ENCODE results near the gene SERPINF2. TPM values are rescaled to one million over a fixed set of nuclear protein-coding genes. Genes with fewer than 3 reads are reported as not detected.

SERPINF2 gene
- total and polyA plus RNA-seq, 2 donors (not counting 1 experiment from before 2014, with no cell fraction given) = 0.06 to 0.17 TPM

DNA sequence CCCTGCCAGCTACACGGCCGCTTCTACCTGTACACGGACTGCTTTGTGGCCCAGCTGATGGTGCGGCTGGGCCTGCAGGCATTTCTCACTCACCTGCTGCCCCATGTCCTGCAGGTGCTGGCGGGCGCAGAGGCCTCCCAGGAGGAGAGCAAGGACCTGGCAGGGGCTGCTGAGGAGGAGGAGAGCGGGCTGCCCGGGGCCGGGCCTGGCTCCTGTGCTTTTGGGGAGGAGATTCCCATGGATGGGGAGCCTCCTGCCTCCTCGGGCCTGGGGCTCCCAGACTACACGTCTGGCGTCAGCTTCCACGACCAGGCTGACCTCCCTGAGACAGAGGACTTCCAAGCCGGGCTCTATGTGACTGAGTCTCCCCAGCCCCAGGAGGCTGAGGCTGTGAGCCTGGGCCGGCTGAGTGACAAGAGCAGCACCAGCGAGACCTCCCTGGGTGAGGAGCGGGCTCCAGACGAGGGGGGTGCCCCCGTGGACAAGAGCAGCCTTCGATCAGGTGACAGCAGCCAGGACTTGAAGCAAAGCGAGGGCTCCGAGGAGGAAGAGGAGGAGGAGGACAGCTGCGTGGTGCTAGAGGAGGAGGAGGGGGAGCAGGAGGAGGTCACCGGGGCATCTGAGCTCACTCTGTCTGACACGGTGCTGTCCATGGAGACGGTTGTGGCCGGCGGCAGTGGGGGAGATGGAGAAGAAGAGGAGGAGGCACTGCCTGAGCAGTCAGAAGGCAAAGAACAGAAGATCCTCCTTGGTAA lies 14.6 kb upstream of the SERPINF2 start:
- peaks cover 17% of the 10 kb centered on the region for H3K36me3 ChIP-seq (ENCODE audit: control insufficient read depth, insufficient read depth, low read length)
- H3K9me3 ChIP-seq (ENCODE audit: control insufficient read depth, insufficient read depth, low read depth, low read length) = no peaks in the 10 kb centered on the region
- H3K9ac ChIP-seq (ENCODE audit: insufficient read depth, low read length) = no peak overlapping the region
- no peak overlapping the region for H2AFZ ChIP-seq (ENCODE audit: low read length)
- H3K79me2 ChIP-seq (ENCODE audit: control insufficient read depth, insufficient read depth, low read length) = peaks cover 5% of the 10 kb centered on the region
- H3K4me3 ChIP-seq (replicated peaks in 1 of 4; ENCODE audit: control extremely low read depth in 1 of 4, insufficient read depth in 1 of 4, low read depth in 3 of 4, low read length in 4 of 4) = no peak overlapping the region
- no peak for DNase-seq (ENCODE audit: low read depth in 2 of 2)
- no peak overlapping the region for H3K27ac ChIP-seq (ENCODE audit: insufficient read depth, low read length)
- no peak overlapping the region for H3K4me2 ChIP-seq (ENCODE audit: extremely low read depth, insufficient read depth, low read length)
- no peaks in the 10 kb centered on the region for H4K20me1 ChIP-seq (ENCODE audit: control insufficient read depth, extremely low read depth, insufficient read depth, low read length)
- H3K27me3 ChIP-seq (ENCODE audit: control insufficient read depth, insufficient read depth, low read length) = no peaks in the 10 kb centered on the region
- H3K4me1 ChIP-seq (ENCODE audit: control insufficient read depth, extremely low read depth, insufficient read depth, low read length) = peaks cover 12% of the 10 kb centered on the region
- no peak for TF ChIP-seq CTCF (conservative IDR thresholded peaks at IDR 0.05 in 1 of 2, IDR thresholded peaks at IDR 0.05 in 1 of 2; ENCODE audit: low read depth in 1 of 2, low read length in 2 of 2)
- no peak for TF ChIP-seq EZH2 (IDR thresholded peaks at IDR 0.05; ENCODE audit: low read length, missing control alignments)

DNA sequence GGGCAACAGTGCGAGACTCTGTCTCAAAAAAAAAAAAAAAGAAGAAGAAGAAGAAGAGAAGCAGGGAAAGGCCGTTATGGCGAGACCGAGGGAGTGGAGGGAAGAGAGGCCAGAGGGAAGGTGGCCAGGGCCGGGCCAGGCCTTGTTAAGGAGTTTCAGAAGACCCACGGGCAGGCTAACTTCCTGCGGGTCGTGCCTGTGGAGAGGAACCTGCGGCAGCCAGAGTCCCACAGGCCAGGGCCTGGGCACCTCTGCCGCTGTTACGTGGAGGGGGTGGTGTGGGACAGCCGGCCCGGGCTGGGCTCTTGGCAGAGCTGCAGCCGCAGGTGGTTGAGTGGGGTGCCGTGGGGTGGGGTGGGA lies 12.7 kb upstream of the SERPINF2 start:
- Histone ChIP-seq H3K36me3 (ENCODE audit: control insufficient read depth, insufficient read depth, low read length) (peaks cover 26% of the 10 kb centered on the region), H3K9me3 (ENCODE audit: control insufficient read depth, insufficient read depth, low read depth, low read length) (no peaks in the 10 kb centered on the region), H4K20me1 (ENCODE audit: control insufficient read depth, extremely low read depth, insufficient read depth, low read length) (no peaks in the 10 kb centered on the region), H3K4me1 (ENCODE audit: control insufficient read depth, extremely low read depth, insufficient read depth, low read length) (peaks cover 12% of the 10 kb centered on the region), H3K4me2 (ENCODE audit: extremely low read depth, insufficient read depth, low read length) (peak overlapping the region; percentile 44), H3K9ac (ENCODE audit: insufficient read depth, low read length) (no peak overlapping the region), H3K27ac (ENCODE audit: insufficient read depth, low read length) (peak overlapping the region; percentile 61), H3K79me2 (ENCODE audit: control insufficient read depth, insufficient read depth, low read length) (peaks cover 5% of the 10 kb centered on the region), H3K27me3 (ENCODE audit: control insufficient read depth, insufficient read depth, low read length) (no peaks in the 10 kb centered on the region), H2AFZ (ENCODE audit: low read length) (no peak overlapping the region), H3K4me3 (replicated peaks in 1 of 4; ENCODE audit: control extremely low read depth in 1 of 4, insufficient read depth in 1 of 4, low read depth in 3 of 4, low read length in 4 of 4) (peak overlapping the region in 1 of 4 experiments; percentile 33)
- no peak for TF ChIP-seq CTCF (conservative IDR thresholded peaks at IDR 0.05 in 1 of 2, IDR thresholded peaks at IDR 0.05 in 1 of 2; ENCODE audit: low read depth in 1 of 2, low read length in 2 of 2)
- TF ChIP-seq EZH2 (IDR thresholded peaks at IDR 0.05; ENCODE audit: low read length, missing control alignments) = no peak
- DNase-seq (ENCODE audit: low read depth in 2 of 2) = no peak

DNA sequence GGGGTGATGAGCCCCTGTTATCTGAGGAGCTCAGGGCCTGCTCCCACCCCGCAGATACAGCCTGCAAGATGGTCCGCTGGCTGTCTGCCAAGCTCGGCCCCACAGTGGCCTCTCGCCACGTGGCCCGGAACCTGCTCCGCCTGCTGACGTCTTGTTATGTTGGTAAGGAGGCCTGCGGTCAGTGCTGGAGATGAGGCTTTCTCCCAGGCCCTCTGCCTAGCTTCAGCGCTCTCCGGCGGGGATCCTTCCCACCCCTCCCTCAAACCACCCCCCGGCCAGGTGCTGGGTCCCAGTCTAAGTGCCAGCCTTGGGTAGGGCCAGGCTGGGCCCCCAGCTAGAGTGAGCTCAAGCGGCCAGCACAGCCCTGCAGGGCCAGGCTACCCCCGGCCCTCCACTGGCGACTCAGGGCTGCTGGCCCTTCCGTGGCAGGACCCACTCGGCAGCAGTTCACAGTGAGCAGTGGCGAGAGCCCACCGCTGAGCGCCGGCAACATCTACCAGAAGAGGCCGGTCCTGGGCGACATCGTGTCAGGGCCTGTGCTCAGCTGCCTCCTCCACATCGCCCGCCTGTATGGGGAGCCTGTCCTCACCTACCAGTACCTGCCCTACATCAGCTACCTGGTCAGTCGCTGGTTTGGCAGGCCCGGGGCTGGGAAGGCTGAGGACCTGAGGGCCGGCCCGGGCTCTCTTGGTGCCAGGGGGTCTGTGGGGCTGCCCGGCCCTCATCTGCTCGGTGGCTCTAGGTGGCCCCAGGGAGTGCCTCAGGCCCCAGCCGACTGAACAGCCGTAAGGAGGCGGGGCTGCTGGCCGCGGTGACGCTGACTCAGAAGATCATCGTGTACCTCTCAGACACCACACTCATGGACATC lies 12.1 kb upstream of the SERPINF2 start:
- H3K79me2 ChIP-seq (ENCODE audit: control insufficient read depth, insufficient read depth, low read length) = no peaks in the 10 kb centered on the region
- DNase-seq (ENCODE audit: low read depth in 2 of 2) = peak; percentile 70 to 94
- peak overlapping the region; percentile 59 for H3K4me2 ChIP-seq (ENCODE audit: extremely low read depth, insufficient read depth, low read length)
- H2AFZ ChIP-seq (ENCODE audit: low read length) = no peak overlapping the region
- H4K20me1 ChIP-seq (ENCODE audit: control insufficient read depth, extremely low read depth, insufficient read depth, low read length) = no peaks in the 10 kb centered on the region
- H3K4me1 ChIP-seq (ENCODE audit: control insufficient read depth, extremely low read depth, insufficient read depth, low read length) = peaks cover 10% of the 10 kb centered on the region
- peak overlapping the region; percentile 70 for H3K9ac ChIP-seq (ENCODE audit: insufficient read depth, low read length)
- H3K4me3 ChIP-seq (replicated peaks in 1 of 4; ENCODE audit: control extremely low read depth in 1 of 4, insufficient read depth in 1 of 4, low read depth in 3 of 4, low read length in 4 of 4) = peak overlapping the region in 1 of 4 experiments; percentile 33
- peaks cover 26% of the 10 kb centered on the region for H3K36me3 ChIP-seq (ENCODE audit: control insufficient read depth, insufficient read depth, low read length)
- H3K9me3 ChIP-seq (ENCODE audit: control insufficient read depth, insufficient read depth, low read depth, low read length) = no peaks in the 10 kb centered on the region
- no peaks in the 10 kb centered on the region for H3K27me3 ChIP-seq (ENCODE audit: control insufficient read depth, insufficient read depth, low read length)
- H3K27ac ChIP-seq (ENCODE audit: insufficient read depth, low read length) = peak overlapping the region; percentile 89
- TF ChIP-seq CTCF (conservative IDR thresholded peaks at IDR 0.05 in 1 of 2, IDR thresholded peaks at IDR 0.05 in 1 of 2; ENCODE audit: low read depth in 1 of 2, low read length in 2 of 2) = no peak
- no peak for TF ChIP-seq EZH2 (IDR thresholded peaks at IDR 0.05; ENCODE audit: low read length, missing control alignments)

Measured in fibroblast of lung (primary cell).